Measurements from ENCODE around the gene LRRC2. TPM values are rescaled to one million over a fixed set of nuclear protein-coding genes. Genes with fewer than 3 reads are reported as not detected.

The LRRC2 gene
- total RNA-seq, 4 donors from 2014 or later = 0.62 to 2.0 (median 1.1) TPM; not detected in 1

GRCh38 chr3:46517784-46518181 lies 48.3 kb downstream of the LRRC2 start:
- no peak for TF ChIP-seq POLR2AphosphoS5 (IDR thresholded peaks at IDR 0.05)
- no peak for TF ChIP-seq EP300 (IDR thresholded peaks at IDR 0.05)
- TF ChIP-seq CTCF (IDR thresholded peaks at IDR 0.05) = no peak
- TF ChIP-seq POLR2A (IDR thresholded peaks at IDR 0.05) = no peak
- Histone ChIP-seq H3K4me3 (no peak overlapping the region), H3K4me1 (no peaks in the 10 kb centered on the region), H3K27me3 (peaks cover 4% of the 10 kb centered on the region), H3K27ac (no peak overlapping the region), H3K9me3 (no peaks in the 10 kb centered on the region), H3K36me3 (no peaks in the 10 kb centered on the region)
- 92% methylated on average over 2 of the region's 2 CpGs; no CpG with 5 or more reads in 1 of the 2 donors for WGBS, 2 donors (ENCODE audit: low coverage in 1 of 2)
- ATAC-seq = no peak

- Histone ChIP-seq H3K27me3 (peaks cover 4% of the 10 kb centered on the region), H3K4me3 (no peak overlapping the region), H3K36me3 (no peaks in the 10 kb centered on the region), H3K9me3 (no peaks in the 10 kb centered on the region), H3K27ac (no peak overlapping the region), H3K4me1 (no peaks in the 10 kb centered on the region)
- ATAC-seq = no peak
- TF ChIP-seq CTCF (IDR thresholded peaks at IDR 0.05) = no peak
- TF ChIP-seq EP300 (IDR thresholded peaks at IDR 0.05) = no peak
- no peak for TF ChIP-seq POLR2A (IDR thresholded peaks at IDR 0.05)
- no peak for TF ChIP-seq POLR2AphosphoS5 (IDR thresholded peaks at IDR 0.05)
- WGBS, 2 donors (ENCODE audit: low coverage in 1 of 2) = 83 to 89% methylated on average over 4 to 7 of the region's 7 CpGs
Observed at GRCh38 chr3:46517016-46517783, 48.9 kb downstream of the LRRC2 start.

GRCh38 chr3:46516521-46516920 lies 49.6 kb downstream of the LRRC2 start:
- no peaks in the 10 kb centered on the region for H3K36me3 ChIP-seq
- H3K4me1 ChIP-seq = no peaks in the 10 kb centered on the region
- 86% methylated on average over 4 of the region's 4 CpGs; no CpG with 5 or more reads in 1 of the 2 donors for WGBS, 2 donors (ENCODE audit: low coverage in 1 of 2)
- H3K4me3 ChIP-seq = no peak overlapping the region
- no peaks in the 10 kb centered on the region for H3K9me3 ChIP-seq
- TF ChIP-seq POLR2A (IDR thresholded peaks at IDR 0.05) (no peak), EP300 (IDR thresholded peaks at IDR 0.05) (no peak), POLR2AphosphoS5 (IDR thresholded peaks at IDR 0.05) (no peak), CTCF (IDR thresholded peaks at IDR 0.05) (no peak)
- peaks cover 4% of the 10 kb centered on the region for H3K27me3 ChIP-seq
- no peak overlapping the region for H3K27ac ChIP-seq
- no peak for ATAC-seq

GRCh38 chr3:46512191-46512749 lies 53.8 kb downstream of the LRRC2 start:
- Histone ChIP-seq H3K36me3 (no peaks in the 10 kb centered on the region), H3K27me3 (peaks cover 7% of the 10 kb centered on the region), H3K27ac (no peak overlapping the region), H3K4me3 (no peak overlapping the region), H3K4me1 (no peaks in the 10 kb centered on the region), H3K9me3 (no peaks in the 10 kb centered on the region)
- TF ChIP-seq EP300 (IDR thresholded peaks at IDR 0.05) = no peak
- TF ChIP-seq POLR2AphosphoS5 (IDR thresholded peaks at IDR 0.05) = no peak
- TF ChIP-seq CTCF (IDR thresholded peaks at IDR 0.05) = no peak
- no peak for TF ChIP-seq POLR2A (IDR thresholded peaks at IDR 0.05)
- 55 to 71% methylated on average over 2 of the region's 2 CpGs for WGBS, 2 donors (ENCODE audit: low coverage in 1 of 2)
- ATAC-seq = no peak
